ENCODE measurements around the gene KPNA4.

The KPNA4 gene

DNA sequence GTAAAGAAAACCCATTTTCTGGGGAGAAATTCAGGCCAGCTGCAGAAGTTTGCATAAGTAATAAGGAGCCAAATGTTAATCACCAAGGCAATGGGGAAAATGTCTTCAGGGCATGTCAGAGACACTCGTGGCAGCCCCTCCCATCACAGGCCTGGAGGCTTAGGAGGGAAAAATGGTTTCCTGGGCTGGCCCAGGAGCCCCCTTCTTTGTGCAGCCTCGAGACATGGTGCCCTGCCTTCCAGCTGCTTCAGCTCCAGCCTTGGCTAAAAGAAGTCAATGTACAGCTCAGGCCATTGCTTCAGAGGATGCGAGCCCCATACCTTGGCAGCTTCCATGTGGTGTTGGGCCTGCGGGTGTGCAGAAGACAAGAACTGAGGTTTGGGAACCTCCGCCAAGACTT lies 95.2 kb downstream of the KPNA4 start:
- no peak overlapping the region for H3K27ac ChIP-seq
- TF ChIP-seq ZFX (IDR thresholded peaks at IDR 0.05): no peak
- TF ChIP-seq, protein P1, sequence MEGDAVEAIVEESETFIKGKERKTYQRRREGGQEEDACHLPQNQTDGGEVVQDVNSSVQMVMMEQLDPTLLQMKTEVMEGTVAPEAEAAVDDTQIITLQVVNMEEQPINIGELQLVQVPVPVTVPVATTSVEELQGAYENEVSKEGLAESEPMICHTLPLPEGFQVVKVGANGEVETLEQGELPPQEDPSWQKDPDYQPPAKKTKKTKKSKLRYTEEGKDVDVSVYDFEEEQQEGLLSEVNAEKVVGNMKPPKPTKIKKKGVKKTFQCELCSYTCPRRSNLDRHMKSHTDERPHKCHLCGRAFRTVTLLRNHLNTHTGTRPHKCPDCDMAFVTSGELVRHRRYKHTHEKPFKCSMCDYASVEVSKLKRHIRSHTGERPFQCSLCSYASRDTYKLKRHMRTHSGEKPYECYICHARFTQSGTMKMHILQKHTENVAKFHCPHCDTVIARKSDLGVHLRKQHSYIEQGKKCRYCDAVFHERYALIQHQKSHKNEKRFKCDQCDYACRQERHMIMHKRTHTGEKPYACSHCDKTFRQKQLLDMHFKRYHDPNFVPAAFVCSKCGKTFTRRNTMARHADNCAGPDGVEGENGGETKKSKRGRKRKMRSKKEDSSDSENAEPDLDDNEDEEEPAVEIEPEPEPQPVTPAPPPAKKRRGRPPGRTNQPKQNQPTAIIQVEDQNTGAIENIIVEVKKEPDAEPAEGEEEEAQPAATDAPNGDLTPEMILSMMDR (conservative IDR thresholded peaks at IDR 0.05): no peak

DNA sequence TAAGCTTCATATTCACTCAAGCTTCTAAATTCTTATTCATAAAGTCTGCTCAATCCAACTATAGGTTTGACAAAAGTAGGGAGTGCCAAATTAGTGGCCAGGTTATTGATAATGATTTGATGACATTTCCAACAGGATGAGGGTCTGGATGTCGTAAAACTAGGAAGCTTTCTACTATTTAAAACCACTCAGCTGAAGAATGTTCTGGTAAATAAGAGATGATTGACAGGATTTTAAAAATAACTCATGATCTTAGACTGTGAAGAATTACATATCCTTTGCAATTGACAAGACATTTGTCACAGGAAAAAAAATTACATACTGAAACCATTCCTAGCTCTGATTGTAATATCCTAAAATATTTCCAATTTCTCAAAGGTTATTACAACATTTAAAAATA lies 100.4 kb downstream of the KPNA4 start:
- TF ChIP-seq, protein P1 (conservative IDR thresholded peaks at IDR 0.05): no peak
- no peak for TF ChIP-seq ZFX (IDR thresholded peaks at IDR 0.05)
- no peak overlapping the region for H3K27ac ChIP-seq

- H3K27ac ChIP-seq: no peak overlapping the region
- no peak for TF ChIP-seq ZFX (IDR thresholded peaks at IDR 0.05)
- TF ChIP-seq, protein P1 (conservative IDR thresholded peaks at IDR 0.05): no peak
Measured at GRCh38 chr3:160464321-160464720, 101.0 kb downstream of the KPNA4 start.

GRCh38 chr3:160460033-160460432 lies 105.3 kb downstream of the KPNA4 start:
- TF ChIP-seq ZFX (IDR thresholded peaks at IDR 0.05): no peak
- TF ChIP-seq, protein P1 (conservative IDR thresholded peaks at IDR 0.05): no peak
- H3K27ac ChIP-seq: no peak overlapping the region

DNA sequence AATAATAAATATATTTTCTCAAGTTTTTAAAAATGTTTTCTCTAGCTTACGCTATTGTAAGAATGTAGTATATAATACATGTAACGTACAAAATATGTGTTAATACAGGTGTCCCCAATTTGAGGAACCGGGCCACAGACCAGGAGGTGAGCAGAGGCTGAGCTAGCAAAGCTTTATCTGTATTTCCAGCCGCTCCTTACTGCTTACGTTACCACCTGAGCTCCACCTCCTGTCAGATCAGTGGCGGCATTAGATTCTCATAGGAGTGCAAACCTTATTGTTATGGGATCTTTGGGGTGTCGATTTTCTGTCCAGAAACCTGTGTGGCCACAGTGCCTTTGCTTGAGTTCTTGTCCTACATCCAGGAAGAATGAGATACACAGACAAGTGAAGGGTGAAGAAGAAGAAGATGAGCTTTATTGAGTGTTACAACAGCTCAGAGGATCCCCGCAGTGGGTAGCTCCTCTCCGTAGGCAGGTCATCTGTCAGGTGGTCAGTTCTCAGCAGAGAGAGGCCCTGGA lies 105.9 kb downstream of the KPNA4 start:
- no peak overlapping the region for H3K27ac ChIP-seq
- TF ChIP-seq, protein P1 (conservative IDR thresholded peaks at IDR 0.05): no peak
- no peak for TF ChIP-seq ZFX (IDR thresholded peaks at IDR 0.05)

DNA sequence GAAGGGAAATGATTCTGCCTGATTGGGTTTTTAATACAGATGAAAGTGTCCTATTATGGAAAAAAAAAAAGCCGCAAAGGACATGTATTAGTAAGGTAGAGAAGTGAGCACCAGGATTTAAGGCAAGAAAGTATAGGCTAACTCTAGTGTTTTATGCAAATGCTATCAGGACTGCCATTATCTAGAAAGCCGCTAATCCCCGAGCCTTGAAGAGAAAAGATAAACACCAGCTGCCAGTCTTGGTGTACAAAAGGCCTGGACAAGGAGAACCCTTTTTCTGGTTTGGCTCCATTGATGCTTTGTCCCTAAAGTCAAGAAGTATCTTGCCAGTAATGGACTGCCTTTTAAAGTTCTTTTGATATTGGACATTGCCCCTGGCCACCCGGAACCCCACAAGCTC lies 107.2 kb downstream of the KPNA4 start:
- TF ChIP-seq, protein P1 (conservative IDR thresholded peaks at IDR 0.05): no peak
- TF ChIP-seq ZFX (IDR thresholded peaks at IDR 0.05): no peak
- H3K27ac ChIP-seq: no peak overlapping the region

- H3K27ac ChIP-seq: no peak overlapping the region
- TF ChIP-seq ZFX (IDR thresholded peaks at IDR 0.05): no peak
- TF ChIP-seq, protein P1 (conservative IDR thresholded peaks at IDR 0.05): no peak
Measured at GRCh38 chr3:160455846-160456245, 109.5 kb downstream of the KPNA4 start.
